ENCODE measurements around the gene ELL2. TPM values are rescaled to one million over a fixed set of nuclear protein-coding genes. Genes with fewer than 3 reads are reported as not detected.
A peak's percentile ranks its signal among the peaks of the same experiment; 100 is the strongest.

The ELL2 gene
- polyA plus RNA-seq, 1 donor: 49.4 TPM

DNA sequence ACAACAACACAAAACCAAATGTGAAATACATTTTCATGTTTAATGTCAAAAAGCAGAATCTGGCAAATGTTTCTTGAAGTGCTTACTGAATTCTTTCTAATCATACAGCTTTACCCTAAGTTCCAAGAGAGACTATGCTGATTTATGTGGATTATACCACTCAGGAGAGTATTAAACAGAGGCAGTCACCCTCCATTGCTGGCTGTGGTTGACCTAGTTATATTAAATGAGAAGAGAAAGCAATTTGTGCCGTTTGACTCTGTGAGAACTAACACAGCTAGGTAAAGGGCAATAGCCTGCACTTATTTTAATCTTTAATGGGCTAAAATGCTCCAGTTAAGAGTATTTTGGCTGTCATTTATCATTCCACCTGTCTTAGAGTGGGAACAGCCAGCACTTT, 62.6 kb downstream of the ELL2 start:
- peaks cover 10% of the 10 kb centered on the region for H3K4me1 ChIP-seq (ENCODE audit: control insufficient read depth, insufficient read depth, low read length)
- H3K36me3 ChIP-seq (ENCODE audit: control insufficient read depth, insufficient read depth, low read length): peaks cover 46% of the 10 kb centered on the region
- WGBS (ENCODE audit: insufficient coverage, low lambda C conversion rate): no CpG with 5 or more reads among the region's 1 CpG
- no peak overlapping the region for H3K4me3 ChIP-seq (ENCODE audit: low read length)
- DNase-seq: no peak
- no peak overlapping the region for H3K27ac ChIP-seq (ENCODE audit: low read length)
- H3K27me3 ChIP-seq (ENCODE audit: control insufficient read depth, insufficient read depth, low read length): no peaks in the 10 kb centered on the region
- H3K9me3 ChIP-seq (ENCODE audit: control insufficient read depth, low read depth, low read length): no peaks in the 10 kb centered on the region

DNA sequence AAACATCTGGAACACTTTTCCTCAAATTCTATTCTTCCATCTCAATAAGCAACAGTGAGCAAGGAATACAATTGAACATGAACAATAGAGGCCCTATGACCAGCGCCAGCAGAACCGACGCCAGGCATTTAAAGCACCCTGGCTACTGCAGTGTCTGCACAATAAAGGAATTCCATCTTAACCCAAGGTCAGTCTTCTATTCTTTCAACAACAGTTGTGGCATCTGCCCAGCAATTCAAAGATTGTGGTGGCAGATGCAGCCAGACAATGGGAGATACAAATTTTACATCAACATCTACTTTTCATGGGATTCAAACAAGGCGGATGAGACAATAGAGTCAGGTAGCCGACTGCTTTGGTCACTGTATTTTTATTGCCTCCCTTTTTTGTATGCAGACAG, 65.9 kb downstream of the ELL2 start:
- H3K4me1 ChIP-seq (ENCODE audit: control insufficient read depth, insufficient read depth, low read length): peaks cover 10% of the 10 kb centered on the region
- DNase-seq: no peak
- H3K27me3 ChIP-seq (ENCODE audit: control insufficient read depth, insufficient read depth, low read length): no peaks in the 10 kb centered on the region
- WGBS (ENCODE audit: insufficient coverage, low lambda C conversion rate): 94% methylated on average over 2 of the region's 5 CpGs
- H3K4me3 ChIP-seq (ENCODE audit: low read length): no peak overlapping the region
- no peak overlapping the region for H3K27ac ChIP-seq (ENCODE audit: low read length)
- no peaks in the 10 kb centered on the region for H3K9me3 ChIP-seq (ENCODE audit: control insufficient read depth, low read depth, low read length)
- H3K36me3 ChIP-seq (ENCODE audit: control insufficient read depth, insufficient read depth, low read length): peaks cover 51% of the 10 kb centered on the region

DNA sequence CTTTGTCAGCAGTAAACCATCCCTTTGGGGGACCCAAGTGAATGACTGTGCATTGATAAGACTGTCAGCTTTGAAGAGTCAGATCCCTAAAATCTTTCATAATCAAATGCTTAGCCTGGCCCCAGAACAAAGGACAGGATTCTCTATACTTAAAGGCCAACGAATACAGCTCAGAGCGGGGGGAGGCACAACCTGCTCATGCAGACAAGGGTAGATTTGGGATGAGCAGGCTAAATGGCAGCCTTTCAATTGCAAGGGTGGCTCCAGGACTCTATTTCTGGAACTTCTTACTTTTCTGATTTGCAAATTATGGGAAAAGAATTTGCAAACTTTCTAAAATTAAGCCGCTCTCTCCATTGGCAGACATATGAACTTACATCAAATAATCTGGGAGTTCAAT, 66.4 kb downstream of the ELL2 start:
- Histone ChIP-seq H3K27ac (ENCODE audit: low read length) (no peak overlapping the region), H3K4me3 (ENCODE audit: low read length) (no peak overlapping the region), H3K27me3 (ENCODE audit: control insufficient read depth, insufficient read depth, low read length) (no peaks in the 10 kb centered on the region), H3K9me3 (ENCODE audit: control insufficient read depth, low read depth, low read length) (no peaks in the 10 kb centered on the region), H3K4me1 (ENCODE audit: control insufficient read depth, insufficient read depth, low read length) (peaks cover 10% of the 10 kb centered on the region), H3K36me3 (ENCODE audit: control insufficient read depth, insufficient read depth, low read length) (peaks cover 51% of the 10 kb centered on the region)
- no CpG with 5 or more reads among the region's 3 CpGs for WGBS (ENCODE audit: insufficient coverage, low lambda C conversion rate)
- DNase-seq: no peak

DNA sequence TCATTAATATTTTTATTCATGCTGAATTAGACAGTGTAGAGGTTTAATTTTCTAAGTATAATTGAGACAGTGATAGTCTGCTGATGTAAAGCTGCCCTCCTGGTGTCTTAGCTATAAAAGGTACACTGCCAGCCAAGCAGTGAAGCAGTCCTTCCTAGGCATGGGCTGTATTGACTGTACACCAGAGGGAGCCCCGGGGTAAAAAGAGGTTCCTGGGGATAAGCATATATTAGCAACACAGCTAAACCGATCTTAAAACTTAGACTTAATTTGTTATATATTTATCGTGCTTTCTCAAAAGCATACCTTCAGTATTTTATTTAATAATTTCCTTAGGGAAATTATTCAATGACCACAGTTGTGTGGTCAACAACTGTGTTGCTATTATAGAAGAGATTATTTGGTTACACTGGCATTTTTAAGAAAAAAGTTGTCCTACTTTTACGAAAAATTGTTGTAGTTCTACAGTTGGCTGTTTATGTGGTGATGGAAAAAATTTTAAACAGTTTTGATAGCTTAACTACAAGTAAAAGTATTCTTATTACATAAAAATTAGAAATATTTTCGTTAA, 68.8 kb downstream of the ELL2 start:
- Histone ChIP-seq H3K4me3 (ENCODE audit: low read length) (no peak overlapping the region), H3K9me3 (ENCODE audit: control insufficient read depth, low read depth, low read length) (no peaks in the 10 kb centered on the region), H3K36me3 (ENCODE audit: control insufficient read depth, insufficient read depth, low read length) (peaks cover 43% of the 10 kb centered on the region), H3K27me3 (ENCODE audit: control insufficient read depth, insufficient read depth, low read length) (no peaks in the 10 kb centered on the region), H3K27ac (ENCODE audit: low read length) (no peak overlapping the region), H3K4me1 (ENCODE audit: control insufficient read depth, insufficient read depth, low read length) (peaks cover 5% of the 10 kb centered on the region)
- DNase-seq: no peak
- WGBS (ENCODE audit: insufficient coverage, low lambda C conversion rate): 93% methylated on average over 3 of the region's 5 CpGs

DNA sequence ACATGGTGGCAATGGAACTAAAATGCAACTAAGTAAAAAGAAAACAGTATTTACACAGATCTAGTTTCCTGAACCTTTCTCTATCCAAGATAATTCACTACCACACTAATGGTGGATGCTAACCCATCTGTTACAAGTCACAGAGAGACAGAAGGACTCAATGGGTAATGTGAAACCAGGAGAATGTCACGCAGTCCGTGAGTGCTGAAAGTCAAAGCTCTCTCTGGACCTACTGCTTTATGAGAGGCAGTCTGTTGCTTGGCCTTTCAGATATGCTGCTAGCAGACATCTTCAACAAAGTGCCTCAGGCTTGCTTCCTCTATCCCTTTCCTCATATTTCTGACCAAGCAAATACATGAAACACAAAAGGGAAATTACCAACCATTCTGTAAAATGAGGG, 70.2 kb downstream of the ELL2 start:
- WGBS (ENCODE audit: insufficient coverage, low lambda C conversion rate): no CpG with 5 or more reads among the region's 2 CpGs
- H3K4me3 ChIP-seq (ENCODE audit: low read length): no peak overlapping the region
- no peaks in the 10 kb centered on the region for H3K9me3 ChIP-seq (ENCODE audit: control insufficient read depth, low read depth, low read length)
- H3K36me3 ChIP-seq (ENCODE audit: control insufficient read depth, insufficient read depth, low read length): peaks cover 42% of the 10 kb centered on the region
- DNase-seq: no peak
- no peak overlapping the region for H3K27ac ChIP-seq (ENCODE audit: low read length)
- H3K27me3 ChIP-seq (ENCODE audit: control insufficient read depth, insufficient read depth, low read length): no peaks in the 10 kb centered on the region
- peaks cover 2% of the 10 kb centered on the region for H3K4me1 ChIP-seq (ENCODE audit: control insufficient read depth, insufficient read depth, low read length)

DNA sequence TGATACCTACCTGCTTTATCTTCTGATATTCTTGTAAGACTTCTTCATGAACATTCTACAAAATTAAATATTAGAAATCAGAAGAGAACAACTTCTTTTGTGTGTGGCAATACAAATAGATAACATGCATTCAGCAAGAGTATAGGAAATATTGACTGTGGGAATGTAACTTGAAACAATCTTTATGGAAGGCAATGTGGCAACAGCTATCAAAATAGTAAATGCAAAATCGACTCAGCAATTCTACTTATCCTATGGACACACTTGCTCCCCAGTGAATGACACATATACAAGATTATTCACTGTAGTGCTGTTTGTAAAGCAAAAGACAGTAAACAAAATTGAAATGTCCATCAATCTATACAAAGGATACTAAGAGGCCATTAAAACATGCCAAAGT, 72.6 kb downstream of the ELL2 start:
- H3K27ac ChIP-seq (ENCODE audit: low read length): no peak overlapping the region
- DNase-seq: no peak
- peaks cover 30% of the 10 kb centered on the region for H3K36me3 ChIP-seq (ENCODE audit: control insufficient read depth, insufficient read depth, low read length)
- no peaks in the 10 kb centered on the region for H3K9me3 ChIP-seq (ENCODE audit: control insufficient read depth, low read depth, low read length)
- no peaks in the 10 kb centered on the region for H3K4me1 ChIP-seq (ENCODE audit: control insufficient read depth, insufficient read depth, low read length)
- no peak overlapping the region for H3K4me3 ChIP-seq (ENCODE audit: low read length)
- no peaks in the 10 kb centered on the region for H3K27me3 ChIP-seq (ENCODE audit: control insufficient read depth, insufficient read depth, low read length)
- WGBS (ENCODE audit: insufficient coverage, low lambda C conversion rate): no CpG with 5 or more reads among the region's 1 CpG

DNA sequence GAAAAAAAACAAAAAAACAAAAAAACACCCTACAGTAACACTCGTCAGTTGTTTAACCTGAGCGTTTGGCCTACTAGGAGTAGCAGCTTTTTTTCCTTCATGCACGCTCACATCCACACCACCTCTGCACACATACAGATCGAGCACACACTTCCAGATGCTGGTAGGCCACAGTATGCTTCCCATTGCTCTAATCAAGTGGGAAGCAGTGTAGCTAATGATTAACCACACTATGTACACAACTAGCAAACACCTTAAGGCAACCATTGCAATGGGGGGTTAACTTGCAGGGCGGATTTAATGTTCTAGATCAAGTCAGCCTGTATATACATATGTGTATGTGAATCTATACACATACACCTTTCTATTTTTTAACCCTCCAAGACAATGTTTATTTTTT, 73.7 kb downstream of the ELL2 start:
- Histone ChIP-seq H3K36me3 (ENCODE audit: control insufficient read depth, insufficient read depth, low read length) (peaks cover 26% of the 10 kb centered on the region), H3K27me3 (ENCODE audit: control insufficient read depth, insufficient read depth, low read length) (no peaks in the 10 kb centered on the region), H3K4me1 (ENCODE audit: control insufficient read depth, insufficient read depth, low read length) (no peaks in the 10 kb centered on the region), H3K9me3 (ENCODE audit: control insufficient read depth, low read depth, low read length) (no peaks in the 10 kb centered on the region), H3K27ac (ENCODE audit: low read length) (no peak overlapping the region), H3K4me3 (ENCODE audit: low read length) (no peak overlapping the region)
- DNase-seq: peak in 1 of 2 donors; percentile 51
- no CpG with 5 or more reads among the region's 5 CpGs for WGBS (ENCODE audit: insufficient coverage, low lambda C conversion rate)

DNA sequence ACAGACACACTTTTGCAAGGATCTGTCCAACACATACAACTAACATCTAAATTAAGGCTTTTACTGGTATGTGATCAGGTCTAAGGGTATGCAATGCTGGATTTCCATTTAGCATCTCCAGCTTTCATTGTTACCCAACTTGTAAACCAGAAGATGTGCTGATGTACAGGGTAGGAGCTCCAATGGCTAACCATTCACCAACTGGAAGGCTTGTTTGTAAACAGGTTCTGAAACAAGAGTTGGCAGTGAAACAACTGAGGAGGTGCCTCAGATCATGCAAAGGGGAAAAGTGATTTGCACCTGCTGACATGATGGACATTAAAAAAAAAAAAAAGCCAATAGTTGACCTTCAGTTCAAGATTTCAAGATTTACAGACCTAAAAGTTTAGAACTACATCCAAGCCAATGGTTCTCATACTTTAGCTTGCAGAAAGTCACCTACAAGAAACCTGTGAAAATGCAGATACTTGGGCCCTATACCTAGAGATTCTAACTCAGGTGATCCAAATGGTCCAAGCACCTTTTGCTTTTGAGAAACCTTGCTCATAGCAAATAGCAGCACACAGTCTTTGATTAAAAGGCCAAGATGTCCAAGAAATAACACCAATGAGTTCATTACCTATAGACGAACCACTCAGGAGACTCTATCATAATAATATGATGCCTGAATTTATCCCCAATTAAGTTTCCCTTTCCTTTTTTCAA, 75.2 kb downstream of the ELL2 start:
- no CpG with 5 or more reads among the region's 1 CpG for WGBS (ENCODE audit: insufficient coverage, low lambda C conversion rate)
- Histone ChIP-seq H3K36me3 (ENCODE audit: control insufficient read depth, insufficient read depth, low read length) (peaks cover 21% of the 10 kb centered on the region), H3K4me3 (ENCODE audit: low read length) (no peak overlapping the region), H3K27me3 (ENCODE audit: control insufficient read depth, insufficient read depth, low read length) (no peaks in the 10 kb centered on the region), H3K27ac (ENCODE audit: low read length) (no peak overlapping the region), H3K9me3 (ENCODE audit: control insufficient read depth, low read depth, low read length) (no peaks in the 10 kb centered on the region), H3K4me1 (ENCODE audit: control insufficient read depth, insufficient read depth, low read length) (no peaks in the 10 kb centered on the region)
- DNase-seq: no peak

DNA sequence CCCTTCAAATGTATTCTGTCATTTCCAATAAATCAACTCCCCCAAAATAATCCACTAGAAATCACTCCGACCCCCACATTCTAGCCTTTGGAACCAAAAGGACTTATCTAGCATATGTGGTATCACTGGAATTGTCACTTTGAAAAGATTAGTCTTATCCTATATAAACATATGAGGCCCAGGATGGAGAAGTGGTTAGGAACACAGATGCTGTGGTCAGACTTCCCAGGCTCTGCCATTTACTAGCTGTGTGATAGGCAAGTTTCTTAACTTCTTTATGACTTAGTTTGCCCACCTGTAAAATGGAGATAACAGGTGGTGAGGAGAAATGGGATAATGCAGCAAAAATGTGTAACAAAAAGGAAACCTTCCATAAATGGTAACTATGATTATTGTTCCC, 77.1 kb downstream of the ELL2 start:
- H3K36me3 ChIP-seq (ENCODE audit: control insufficient read depth, insufficient read depth, low read length): peaks cover 6% of the 10 kb centered on the region
- no CpG with 5 or more reads among the region's 1 CpG for WGBS (ENCODE audit: insufficient coverage, low lambda C conversion rate)

DNA sequence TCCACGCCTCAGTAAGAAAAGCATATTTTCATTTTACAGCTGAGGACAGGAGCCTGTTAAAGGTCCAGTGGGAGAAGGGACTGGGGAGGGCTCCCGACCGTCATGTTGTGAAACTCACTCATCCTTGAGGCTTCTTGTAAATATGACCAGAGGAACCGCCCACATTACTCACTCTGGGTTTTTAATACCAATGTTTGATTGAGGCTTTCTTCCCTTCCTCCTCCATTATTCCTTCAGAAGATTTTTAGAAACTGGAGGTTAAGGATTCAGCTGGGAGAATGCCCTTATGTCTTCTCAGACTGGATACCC, 77.7 kb downstream of the ELL2 start:
- H3K4me1 ChIP-seq (ENCODE audit: control insufficient read depth, insufficient read depth, low read length): no peaks in the 10 kb centered on the region
- no peak overlapping the region for H3K27ac ChIP-seq (ENCODE audit: low read length)
- no peak for DNase-seq
- no CpG with 5 or more reads among the region's 4 CpGs for WGBS (ENCODE audit: insufficient coverage, low lambda C conversion rate)
- H3K27me3 ChIP-seq (ENCODE audit: control insufficient read depth, insufficient read depth, low read length): no peaks in the 10 kb centered on the region
- H3K4me3 ChIP-seq (ENCODE audit: low read length): no peak overlapping the region
- H3K36me3 ChIP-seq (ENCODE audit: control insufficient read depth, insufficient read depth, low read length): peaks cover 6% of the 10 kb centered on the region
- no peaks in the 10 kb centered on the region for H3K9me3 ChIP-seq (ENCODE audit: control insufficient read depth, low read depth, low read length)

More for the DNA sequence above, 77.1 kb downstream of the ELL2 start:
- DNase-seq: no peak
- no peaks in the 10 kb centered on the region for H3K9me3 ChIP-seq (ENCODE audit: control insufficient read depth, low read depth, low read length)
- H3K4me1 ChIP-seq (ENCODE audit: control insufficient read depth, insufficient read depth, low read length): no peaks in the 10 kb centered on the region
- no peaks in the 10 kb centered on the region for H3K27me3 ChIP-seq (ENCODE audit: control insufficient read depth, insufficient read depth, low read length)
- no peak overlapping the region for H3K27ac ChIP-seq (ENCODE audit: low read length)
- H3K4me3 ChIP-seq (ENCODE audit: low read length): no peak overlapping the region
